Measurements from ENCODE around the gene MAGI2.
"Not testable (repeated sequence)": the region's sequence is repeated elsewhere in the genome, so short reads cannot be mapped to it uniquely, and the experiment has no call there.

Gene MAGI2

DNA sequence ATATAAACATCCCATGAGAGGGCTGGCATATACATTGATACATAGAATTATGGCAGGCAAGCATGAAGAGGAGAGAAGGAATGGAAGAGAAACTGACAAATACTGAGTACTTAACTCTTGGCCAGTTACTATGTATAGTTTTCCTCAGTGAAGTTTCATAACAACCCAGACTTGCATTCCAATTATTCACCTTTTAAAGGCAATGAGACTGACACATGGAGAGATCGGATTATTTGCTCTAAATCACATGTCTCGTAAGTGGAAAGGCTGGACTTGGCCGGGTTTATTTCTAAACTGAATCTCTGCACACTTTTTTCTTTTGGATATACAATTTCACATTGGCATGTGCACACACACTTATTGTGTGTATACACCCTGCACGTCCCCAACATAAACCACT lies 1106.6 kb downstream of the MAGI2 start:
- DNase-seq (ENCODE audit: low spot score): no peak

DNA sequence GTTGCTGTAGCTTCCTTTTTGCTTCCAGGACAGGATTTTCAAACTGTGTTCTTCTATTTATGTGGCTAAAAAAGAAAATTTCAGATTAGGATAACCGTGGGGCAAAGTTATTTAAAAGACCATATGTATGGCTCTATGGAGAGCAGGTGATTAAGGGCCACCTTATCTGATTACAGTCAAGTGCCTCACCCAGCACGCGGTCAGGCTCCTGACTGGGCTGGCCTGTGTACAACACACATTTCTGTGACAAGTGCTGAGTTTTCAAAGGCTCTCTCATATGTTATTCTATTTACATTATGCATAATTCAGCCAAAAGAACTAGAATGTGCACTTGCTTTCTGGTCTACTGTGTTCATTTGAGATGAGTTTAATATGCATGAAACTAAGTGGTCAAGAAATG lies 1107.5 kb downstream of the MAGI2 start:
- no peak for DNase-seq (ENCODE audit: low spot score)

DNA sequence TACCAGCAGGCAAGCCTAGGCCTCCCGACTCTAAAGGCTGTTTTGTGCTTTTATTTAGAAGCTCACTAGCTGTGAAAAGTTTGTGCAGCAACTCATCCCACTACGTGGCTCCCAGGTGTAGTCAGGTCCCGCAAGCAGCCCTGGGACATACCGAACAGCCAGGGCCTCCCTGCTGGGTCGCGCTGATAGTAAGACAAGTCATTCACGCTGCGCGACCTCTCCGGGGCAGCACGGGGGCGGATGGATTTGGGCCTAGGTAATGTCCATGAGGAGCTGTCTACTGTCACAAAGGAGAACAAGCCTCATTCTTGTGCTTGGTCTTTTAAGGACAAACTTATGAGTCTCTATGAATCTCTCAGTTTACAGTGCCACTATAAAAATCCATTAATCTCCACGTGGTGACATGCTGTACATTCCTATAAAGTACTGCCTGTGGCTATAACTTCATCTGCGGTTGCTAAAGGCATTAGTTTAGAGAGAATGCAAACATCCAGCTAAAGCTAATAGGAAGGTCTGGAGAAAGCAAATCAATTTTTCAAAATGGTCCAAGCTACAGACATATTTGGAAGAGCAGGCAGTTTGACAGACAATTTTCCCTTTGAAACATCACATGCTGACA lies 1108.1 kb downstream of the MAGI2 start:
- DNase-seq (ENCODE audit: low spot score): no peak

DNA sequence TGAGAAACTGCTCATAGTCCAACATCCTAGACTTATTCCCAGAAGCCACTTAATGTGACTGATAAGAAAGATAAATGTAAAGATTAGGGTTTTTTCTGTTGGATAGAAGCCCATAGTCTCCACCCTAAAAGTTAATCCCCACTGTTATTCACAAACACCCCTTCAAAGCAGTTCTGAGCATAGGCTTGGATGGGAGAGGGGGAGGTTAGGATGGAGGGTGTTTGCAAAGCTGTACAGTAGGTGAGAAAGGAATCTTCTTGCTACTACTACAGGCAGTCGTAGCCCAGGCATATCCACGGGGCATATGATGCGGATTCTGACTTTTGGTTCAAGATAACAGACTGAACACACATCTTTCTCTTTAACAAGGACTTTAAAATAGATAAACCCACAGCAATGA lies 1119.0 kb downstream of the MAGI2 start:
- no peak for DNase-seq (ENCODE audit: low spot score)

DNA sequence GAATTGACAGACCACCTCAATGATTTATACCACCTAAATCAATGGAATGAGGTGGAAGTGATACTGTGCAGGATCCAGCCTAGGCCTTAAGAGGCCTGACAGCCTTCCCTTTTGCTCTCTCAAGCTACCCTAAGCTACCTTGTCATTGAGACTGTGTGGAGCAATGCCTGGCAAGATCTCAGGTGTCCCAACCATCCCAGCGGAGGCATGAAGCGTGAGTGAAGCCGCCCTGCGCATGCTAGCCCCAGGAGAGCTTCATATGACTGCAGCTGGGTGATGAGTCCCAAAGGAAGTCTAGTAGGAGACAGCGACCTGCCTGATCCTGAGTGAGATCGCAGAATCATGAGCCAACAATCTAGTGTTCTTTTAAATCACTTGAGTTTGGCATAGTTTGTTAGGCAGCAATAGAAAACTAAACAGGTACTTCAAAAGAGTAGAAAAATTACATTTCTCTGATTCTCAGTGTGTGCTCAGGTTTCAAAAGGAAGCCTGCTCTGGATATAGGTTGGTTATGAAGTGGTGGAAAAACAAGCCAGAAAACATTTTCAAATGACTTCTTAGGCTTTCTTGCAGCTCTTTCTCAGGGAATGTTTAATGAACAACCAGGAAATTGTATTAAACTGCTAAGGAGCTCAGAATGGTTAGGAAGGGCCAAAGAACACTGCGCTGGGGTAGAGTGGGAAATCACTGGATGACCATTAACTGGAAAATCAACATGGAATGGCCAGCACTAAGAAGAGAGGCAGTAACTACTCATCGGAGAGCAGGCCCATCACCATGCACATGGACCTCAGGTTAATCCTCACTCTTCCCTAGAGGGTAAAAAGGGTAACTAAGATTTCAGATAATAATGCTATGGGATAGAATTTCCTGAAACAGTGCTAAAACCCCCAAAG lies 1119.7 kb downstream of the MAGI2 start:
- DNase-seq (ENCODE audit: low spot score): no peak

DNA sequence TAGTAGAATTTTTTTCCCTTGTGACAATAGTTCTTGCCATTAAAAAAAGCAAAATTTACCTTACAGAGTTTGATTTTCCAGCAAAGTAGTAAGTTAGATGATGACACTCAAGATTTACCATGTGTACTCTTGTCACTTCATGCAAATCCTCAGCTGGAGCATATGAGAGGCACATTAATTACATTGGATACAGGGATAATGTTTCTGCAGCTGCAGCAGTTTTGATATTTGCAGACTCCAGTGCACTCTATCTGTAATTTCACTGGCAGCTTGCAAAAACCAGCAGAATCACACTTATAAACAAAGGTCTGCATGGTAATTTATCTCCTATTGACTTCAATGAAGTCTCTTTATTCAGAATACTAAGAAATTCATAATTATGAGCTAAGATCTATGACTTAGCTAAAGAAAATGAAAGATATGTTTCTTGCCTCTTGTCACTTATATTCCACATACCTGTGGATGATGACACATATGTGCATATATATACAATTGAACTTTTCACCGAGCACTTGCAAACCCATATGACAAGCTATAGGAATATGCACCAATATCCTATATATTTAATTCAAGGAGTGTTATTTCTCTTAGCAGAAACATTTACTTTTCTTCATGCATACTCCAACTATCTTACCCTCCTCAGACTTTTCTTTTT lies 1124.3 kb downstream of the MAGI2 start:
- no peak for DNase-seq (ENCODE audit: low spot score)

DNA sequence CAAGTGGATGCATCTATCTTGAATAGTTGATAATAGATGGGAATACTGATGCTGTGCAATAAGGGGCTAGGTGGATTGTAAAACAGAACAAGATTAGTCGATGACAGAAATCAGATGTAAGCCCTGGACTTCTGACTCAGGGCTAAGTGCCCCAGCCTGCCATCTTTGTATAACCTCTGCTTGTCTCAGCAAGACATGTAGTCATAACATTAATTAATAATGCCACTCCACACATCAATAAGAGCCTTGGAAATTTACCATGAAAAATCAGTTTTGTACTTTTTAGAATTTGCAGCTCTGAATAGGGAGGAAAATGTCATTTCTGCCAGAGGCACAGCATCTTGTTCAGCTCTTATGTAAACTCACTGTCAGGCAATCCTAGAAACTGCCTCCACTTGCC lies 1125.7 kb downstream of the MAGI2 start:
- no peak for DNase-seq (ENCODE audit: low spot score)

DNA sequence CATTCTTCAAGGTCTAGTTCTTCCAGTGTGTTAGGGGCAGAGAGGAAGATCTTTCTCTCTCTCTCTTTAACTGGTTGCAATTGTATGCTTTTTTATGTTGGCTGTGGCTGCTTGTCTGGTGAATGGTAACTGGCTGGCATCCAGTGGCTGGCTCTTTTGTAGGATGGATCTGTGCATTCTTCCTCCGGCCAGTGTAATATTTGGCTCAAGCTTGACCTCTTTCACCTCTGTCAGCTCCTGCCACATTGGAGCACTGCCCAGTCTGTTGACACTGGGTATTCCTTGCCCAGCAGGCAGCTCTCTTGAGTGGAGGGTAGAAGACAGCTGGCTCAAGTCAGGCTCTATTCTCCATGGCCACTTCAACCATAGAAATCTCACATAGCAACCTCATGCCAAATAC lies 1126.6 kb downstream of the MAGI2 start:
- DNase-seq (ENCODE audit: low spot score): no peak

DNA sequence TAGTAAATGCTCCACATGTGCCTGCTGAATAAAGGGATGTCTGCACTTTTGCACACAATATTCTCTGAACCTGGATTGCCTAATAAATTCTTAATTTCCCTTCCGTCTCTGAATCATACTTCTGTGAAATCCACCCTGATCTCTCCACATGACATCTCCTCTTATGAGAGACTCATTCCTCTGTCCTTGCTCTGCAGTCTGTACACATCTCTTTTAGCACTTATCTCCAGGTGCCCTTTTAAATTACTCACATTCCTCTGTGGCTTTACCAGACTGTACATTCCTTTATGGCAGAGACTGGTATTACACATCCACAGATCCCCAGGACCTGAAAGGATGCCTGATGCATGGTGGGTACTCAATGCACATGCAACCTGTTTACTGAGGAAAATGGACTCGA lies 1127.3 kb downstream of the MAGI2 start:
- DNase-seq (ENCODE audit: low spot score): peak; percentile 31

DNA sequence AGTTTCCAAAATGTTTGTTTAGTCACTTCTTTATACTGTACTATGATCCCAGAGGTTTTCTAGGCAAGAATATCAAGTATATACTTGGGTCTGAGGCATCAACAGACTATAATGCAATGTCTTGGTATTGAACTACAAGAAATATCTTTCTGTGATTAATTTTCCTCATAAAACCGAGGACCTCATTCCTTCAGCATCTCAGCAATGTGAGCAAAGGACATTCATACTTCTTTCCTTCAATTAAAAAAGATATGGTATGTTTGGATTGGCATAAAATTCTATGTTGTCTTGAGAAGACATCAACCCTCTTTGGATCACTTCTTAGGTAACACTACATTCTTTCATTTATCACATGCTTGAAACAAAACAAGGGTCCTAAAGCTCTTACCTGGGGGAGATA lies 1130.3 kb downstream of the MAGI2 start:
- DNase-seq (ENCODE audit: low spot score): no peak

DNA sequence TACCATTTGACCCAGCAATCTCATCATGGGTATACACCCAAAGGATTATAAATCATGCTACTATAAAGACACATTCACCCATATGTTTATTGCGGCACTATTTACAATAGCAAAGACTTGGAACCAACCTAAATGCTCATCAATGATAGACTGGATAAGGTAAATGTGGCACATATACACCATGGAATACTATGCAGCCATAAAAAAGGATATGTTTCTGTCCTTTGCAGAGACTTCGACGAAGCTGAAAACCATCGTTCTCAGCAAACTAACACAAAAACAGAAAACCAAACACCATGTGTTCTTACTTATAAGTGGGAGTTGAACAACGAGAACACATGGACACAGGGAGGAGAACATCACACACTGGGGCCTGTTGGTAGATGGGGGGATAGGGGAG lies 1131.2 kb downstream of the MAGI2 start:
- not testable (repeated sequence) for DNase-seq (ENCODE audit: low spot score)

DNA sequence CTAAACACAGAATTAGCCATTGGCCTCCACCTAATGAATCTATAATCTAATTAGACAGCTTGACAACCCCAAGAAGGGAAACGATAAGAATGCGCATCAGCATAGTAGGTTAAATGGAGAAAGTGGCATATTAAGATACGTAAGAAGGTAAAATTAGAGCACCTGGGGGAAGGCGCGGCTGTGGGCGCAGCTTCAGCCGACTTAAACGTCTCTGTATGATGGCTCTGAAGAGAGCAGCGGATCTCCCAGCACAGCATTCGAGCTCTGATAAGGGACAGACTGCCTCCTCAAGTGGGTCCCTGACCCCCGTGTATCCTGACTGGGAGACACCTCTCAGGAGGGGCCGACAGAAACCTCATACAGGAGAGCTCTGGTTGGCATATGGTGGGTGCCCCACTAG lies 1136.1 kb downstream of the MAGI2 start:
- no peak for DNase-seq (ENCODE audit: low spot score)

DNA sequence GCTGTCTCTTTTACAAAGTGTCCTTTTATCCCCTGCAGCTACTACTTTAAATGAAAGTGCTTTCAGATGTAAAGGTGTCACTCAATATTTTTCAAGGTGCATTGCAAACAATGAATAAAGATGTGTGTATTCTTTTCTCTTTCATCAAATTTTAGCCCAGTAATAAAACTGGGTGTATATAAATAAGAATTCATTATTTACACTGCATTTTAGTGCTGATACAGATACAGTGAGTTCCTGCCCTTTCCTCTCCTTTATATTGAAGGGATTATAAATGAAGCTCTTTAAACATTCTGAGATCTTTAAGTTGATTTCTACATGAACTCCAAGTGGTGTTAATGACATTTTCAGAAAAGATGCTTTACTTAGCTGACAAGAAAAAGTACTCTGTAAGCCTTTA lies 1137.4 kb downstream of the MAGI2 start:
- no peak for DNase-seq (ENCODE audit: low spot score)

DNA sequence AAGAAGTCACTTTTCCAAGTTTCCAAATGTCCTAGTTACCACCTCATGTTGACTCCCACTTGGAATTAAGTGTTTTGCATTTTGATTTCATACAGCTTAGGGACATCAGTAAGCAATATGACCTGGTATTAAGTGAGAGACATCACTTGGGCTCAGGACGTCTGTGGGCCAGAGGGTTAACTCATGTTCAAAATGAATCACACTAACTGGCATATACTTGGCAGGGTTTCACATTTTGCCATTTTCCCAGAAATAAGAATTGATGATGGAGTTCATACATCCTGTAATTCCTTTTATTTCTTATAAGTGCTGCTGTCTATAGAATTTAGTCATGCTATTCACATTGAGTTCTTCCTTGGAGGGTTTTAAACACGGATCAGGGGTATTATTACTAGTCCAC lies 1138.3 kb downstream of the MAGI2 start:
- no peak for DNase-seq (ENCODE audit: low spot score)

DNA sequence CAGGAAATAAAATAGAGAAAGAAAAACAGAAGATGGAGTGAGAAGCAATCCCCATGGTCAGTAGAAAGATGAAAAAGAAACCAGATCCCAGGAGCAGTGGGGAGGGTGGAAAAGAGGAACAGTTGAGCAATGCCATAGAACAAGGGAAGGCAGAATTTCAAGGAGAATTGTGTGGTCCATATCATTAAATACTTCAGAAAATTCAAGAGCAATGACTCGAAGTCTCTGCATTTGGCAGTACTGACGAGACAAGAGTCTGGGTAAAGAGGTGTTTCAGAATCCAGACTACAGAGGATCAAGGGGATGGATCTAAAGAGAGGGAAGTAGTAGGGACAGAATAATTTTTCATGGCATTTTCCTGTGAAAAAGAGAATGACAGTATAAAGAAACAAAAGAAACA lies 1142.3 kb downstream of the MAGI2 start:
- DNase-seq (ENCODE audit: low spot score): no peak

DNA sequence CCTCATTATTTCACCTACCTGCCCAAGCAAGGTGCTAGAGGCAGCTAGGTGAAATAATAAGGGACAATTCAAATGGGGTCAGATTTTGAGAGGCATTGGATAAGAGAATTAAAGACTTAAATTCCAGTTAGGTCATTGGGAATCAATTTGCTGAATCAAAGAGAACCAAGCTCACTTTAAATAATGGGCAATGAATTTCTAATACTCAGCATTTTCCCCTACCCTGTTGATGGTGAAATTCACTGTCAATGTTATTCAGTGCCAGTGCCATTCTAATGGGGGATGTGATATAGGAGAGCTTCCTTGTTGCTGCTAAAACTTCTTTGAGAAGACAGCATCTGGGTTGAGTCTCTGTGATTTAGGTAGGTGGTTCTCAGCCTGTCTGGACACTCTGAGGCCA lies 1145.6 kb downstream of the MAGI2 start:
- no peak for DNase-seq (ENCODE audit: low spot score)

DNA sequence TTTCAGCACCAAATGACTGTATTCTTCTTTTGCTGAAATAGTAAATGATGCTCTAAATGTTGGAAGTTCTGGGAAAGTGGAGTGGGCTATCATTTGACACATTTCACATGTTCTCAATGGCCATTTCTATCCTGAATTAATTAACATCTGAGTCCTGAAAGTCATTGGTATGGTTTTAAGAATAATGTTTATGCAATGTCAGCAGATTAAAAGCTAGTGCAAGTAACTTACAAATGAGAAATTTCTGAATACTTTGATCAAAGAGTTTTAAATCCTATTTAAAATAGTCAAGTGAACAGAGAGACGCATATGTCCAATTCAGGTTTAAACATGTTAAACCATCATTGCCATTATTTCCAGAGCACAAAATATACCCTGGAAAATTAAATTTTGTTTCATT lies 1146.8 kb downstream of the MAGI2 start:
- no peak for DNase-seq (ENCODE audit: low spot score)

DNA sequence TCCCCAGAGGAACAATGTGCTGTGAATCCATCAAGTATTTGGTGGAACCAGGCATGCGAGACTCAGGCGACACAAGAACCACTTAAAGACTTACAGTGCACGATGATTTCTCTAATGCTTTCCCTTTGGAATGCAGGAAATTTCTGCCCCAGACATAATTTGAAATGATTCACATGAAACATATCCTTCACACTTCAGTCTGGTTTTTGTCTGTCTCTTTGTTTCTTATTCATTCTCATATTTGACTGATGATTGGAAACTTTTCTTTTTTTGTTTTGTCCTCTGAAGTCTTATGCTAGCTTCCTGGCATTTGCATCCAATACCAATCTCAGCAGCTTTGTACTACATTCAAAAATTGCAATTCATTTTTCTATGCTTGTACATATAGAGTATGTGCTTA lies 1152.1 kb downstream of the MAGI2 start:
- DNase-seq (ENCODE audit: low spot score): peak; percentile 74

DNA sequence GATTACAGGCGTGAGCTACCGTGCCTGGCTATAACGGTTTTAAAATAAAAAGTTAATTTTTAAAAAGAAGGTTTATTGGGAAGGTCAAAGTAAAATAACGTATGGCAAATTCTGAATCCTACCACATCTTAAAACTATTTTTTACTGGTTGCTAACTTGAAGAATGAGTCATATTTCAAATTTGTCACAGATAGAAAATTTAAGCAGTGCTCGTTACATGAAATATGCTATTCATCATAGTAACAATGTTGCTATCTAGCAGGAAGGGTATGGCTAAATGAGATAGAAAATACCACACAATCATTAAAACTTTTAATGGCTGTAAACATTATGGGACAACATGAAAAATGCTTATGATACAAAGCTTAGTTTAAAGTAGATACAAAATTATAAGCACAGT lies 1154.4 kb downstream of the MAGI2 start:
- DNase-seq (ENCODE audit: low spot score): peak; percentile 35

DNA sequence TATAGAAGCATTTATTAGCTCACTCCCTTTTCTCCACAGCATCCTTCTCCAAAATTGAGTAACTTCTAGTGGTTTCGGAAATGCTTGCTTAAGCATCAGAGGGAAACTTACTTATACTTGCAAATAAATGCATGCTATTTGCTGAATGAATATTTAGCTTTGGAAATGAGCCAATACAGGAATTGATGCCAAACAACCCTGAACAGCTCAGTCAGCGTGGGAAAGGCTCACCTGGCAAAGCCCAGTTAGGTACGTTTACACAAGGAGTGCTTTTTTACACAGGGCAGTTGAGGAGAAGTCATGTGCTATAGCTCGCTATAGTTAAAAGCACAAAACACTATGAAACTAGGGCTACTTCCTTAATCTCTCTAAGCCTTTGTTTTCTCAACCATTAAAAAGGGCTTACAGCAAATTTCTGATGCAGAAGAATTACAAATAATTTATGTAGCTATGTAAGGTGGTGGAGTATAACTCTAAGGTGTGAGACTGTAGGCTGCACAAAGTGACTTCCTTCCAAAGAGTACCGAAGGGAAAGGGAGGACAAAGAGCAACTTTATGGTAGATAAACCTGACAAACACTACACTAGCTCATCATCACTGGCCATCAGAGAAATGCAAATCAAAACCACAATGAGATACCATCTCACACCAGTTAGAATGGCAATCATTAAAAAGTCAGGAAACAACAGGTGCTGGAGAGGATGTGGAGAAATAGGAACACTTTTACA lies 1156.7 kb downstream of the MAGI2 start:
- no peak for DNase-seq (ENCODE audit: low spot score)

DNA sequence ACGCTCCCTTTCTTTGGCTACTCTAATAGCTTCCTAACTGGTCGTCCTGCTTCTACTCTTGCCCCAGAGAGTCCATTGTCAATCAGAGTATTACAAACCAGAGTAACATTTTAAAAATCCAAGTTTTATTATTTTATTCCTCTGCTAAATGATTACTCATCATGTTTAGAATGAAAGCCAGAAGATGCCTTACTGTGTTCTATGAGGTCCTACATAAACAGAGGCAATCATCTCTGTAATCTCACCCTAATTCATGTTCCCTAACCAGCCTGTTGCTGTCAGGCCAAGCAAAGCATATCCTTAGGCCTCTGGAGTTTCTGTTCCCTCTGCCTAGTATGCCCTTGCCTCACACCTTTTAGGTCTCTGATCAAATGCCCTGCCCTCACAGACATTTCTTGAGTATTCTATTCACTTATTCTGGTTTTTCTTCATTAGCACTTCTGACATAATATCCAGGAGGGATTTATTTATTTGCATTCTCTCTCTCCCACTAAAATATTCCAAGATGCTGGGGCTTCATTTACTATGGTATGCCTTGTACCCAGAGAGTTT lies 1157.3 kb downstream of the MAGI2 start:
- DNase-seq (ENCODE audit: low spot score): peak; percentile 20

DNA sequence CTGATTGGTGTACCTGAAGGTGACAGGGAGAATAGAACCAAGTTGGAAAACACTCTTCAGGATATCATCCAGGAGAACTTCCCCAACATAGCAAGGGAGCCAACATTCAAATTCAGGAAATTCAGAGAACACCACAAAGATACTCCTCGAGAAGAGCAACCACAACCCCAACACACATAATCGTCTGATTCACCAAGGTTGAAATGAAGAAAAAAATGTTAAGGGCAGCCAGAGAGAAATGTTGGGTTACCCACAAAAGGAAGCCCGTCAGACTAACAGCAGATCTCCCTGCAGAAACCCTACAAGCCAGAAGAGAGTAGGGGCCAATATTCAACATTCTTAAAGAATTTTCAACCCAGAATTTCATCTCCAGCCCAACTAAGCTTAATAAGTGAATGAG lies 1164.0 kb downstream of the MAGI2 start:
- not testable (repeated sequence) for DNase-seq (ENCODE audit: low spot score)
